Activated T-helper 17 cell treated with anti-CD3 and anti-CD28 coated beads, Interleukin-2, amount 50 U/mL, for 72 hours (primary cell): ENCODE results near the gene SHLD2. TPM values are rescaled to one million over a fixed set of nuclear protein-coding genes. Genes with fewer than 3 reads are reported as not detected.
A peak's percentile ranks its signal among the peaks of the same experiment; 100 is the strongest.
"Not testable (repeated sequence)": the region's sequence is repeated elsewhere in the genome, so short reads cannot be mapped to it uniquely, and the experiment has no call there.

Experiments
- ATAC-seq: fragments of 150-1000 bp; cut with Tn5 transposase; replicated peaks from 2 replicates; pipeline ENCODE4 v1.10.0; 2021; ENCODE audit warnings: mild to moderate bottlenecking, moderate library complexity
- H3K27ac Mint-ChIP-seq: one replicate; pipeline ENCODE4 v1.8.0; 2022; ENCODE audit warnings: mixed read lengths
- H3K27me3 Mint-ChIP-seq: one replicate; pipeline ENCODE4 v1.8.0; 2022; ENCODE audit warnings: mixed read lengths
- H3K36me3 Mint-ChIP-seq: one replicate; pipeline ENCODE4 v1.8.0; 2022; ENCODE audit warnings: low read depth, mild to moderate bottlenecking, mixed read lengths
- H3K4me1 Mint-ChIP-seq: one replicate; pipeline ENCODE4 v1.8.0; 2022; ENCODE audit warnings: mixed read lengths
- H3K4me3 Mint-ChIP-seq: one replicate; pipeline ENCODE4 v1.8.0; 2022; ENCODE audit warnings: mild to moderate bottlenecking, mixed read lengths
- H3K9me3 Mint-ChIP-seq: one replicate; pipeline ENCODE4 v1.8.0; 2022; ENCODE audit warnings: mixed read lengths
- total RNA-seq, 2 donors: library from RNA; stranded (reverse); gene quantifications; one replicate each; pipeline ENCODE4 v1.2.3, GENCODE V29; 2022

The SHLD2 gene
- total RNA-seq, 2 donors from 2014 or later, result 27.6 to 41.5 TPM

GRCh38 chr10:87093632-87094372 is 1.2 kb upstream of the SHLD2 start:
- Mint-ChIP-seq H3K27ac (peak overlapping the region; percentile 96), H3K27me3 (no peaks in the 10 kb centered on the region), H3K4me3 (peak overlapping the region; percentile 98), H3K4me1 (peaks cover 30% of the 10 kb centered on the region), H3K9me3 (no peaks in the 10 kb centered on the region), H3K36me3 (peaks cover 79% of the 10 kb centered on the region)
- peak; percentile 49 for ATAC-seq

GRCh38 chr10:87095236-87095945 is 385 bp downstream of the SHLD2 start:
- Mint-ChIP-seq H3K27me3 (no peaks in the 10 kb centered on the region), H3K27ac (peak overlapping the region; percentile 71), H3K36me3 (peaks cover 79% of the 10 kb centered on the region), H3K4me3 (peak overlapping the region; percentile 82), H3K4me1 (peaks cover 23% of the 10 kb centered on the region), H3K9me3 (no peaks in the 10 kb centered on the region)
- ATAC-seq, result peak; percentile 70

- Mint-ChIP-seq H3K36me3 (peaks cover 93% of the 10 kb centered on the region), H3K4me1 (peaks cover 8% of the 10 kb centered on the region), H3K9me3 (no peaks in the 10 kb centered on the region), H3K4me3 (no peak overlapping the region), H3K27me3 (no peaks in the 10 kb centered on the region), H3K27ac (no peak overlapping the region)
- ATAC-seq, result no peak
These were observed 7.0 kb downstream of the SHLD2 start for GRCh38 chr10:87101996-87102395.

GRCh38 chr10:87104727-87105126 is 9.7 kb downstream of the SHLD2 start:
- not testable (repeated sequence) for H3K4me3 Mint-ChIP-seq, H3K4me1 Mint-ChIP-seq, H3K9me3 Mint-ChIP-seq, H3K27ac Mint-ChIP-seq, H3K27me3 Mint-ChIP-seq, ATAC-seq
- peaks cover 92% of the 10 kb centered on the region for H3K36me3 Mint-ChIP-seq

GRCh38 chr10:87105446-87106124 is 10.6 kb downstream of the SHLD2 start:
- Mint-ChIP-seq H3K9me3 (no peaks in the 10 kb centered on the region), H3K27ac (peak overlapping the region; percentile 20), H3K36me3 (peaks cover 91% of the 10 kb centered on the region), H3K4me3 (no peak overlapping the region), H3K27me3 (no peaks in the 10 kb centered on the region), H3K4me1 (peaks cover 9% of the 10 kb centered on the region)
- no peak for ATAC-seq

GRCh38 chr10:87118122-87118521 is 23.1 kb downstream of the SHLD2 start:
- not testable (repeated sequence) for H3K27me3 Mint-ChIP-seq, H3K4me3 Mint-ChIP-seq, H3K27ac Mint-ChIP-seq, H3K4me1 Mint-ChIP-seq, H3K9me3 Mint-ChIP-seq, ATAC-seq
- H3K36me3 Mint-ChIP-seq, result peaks cover 49% of the 10 kb centered on the region

- H3K4me1 Mint-ChIP-seq, H3K9me3 Mint-ChIP-seq, H3K27ac Mint-ChIP-seq, H3K27me3 Mint-ChIP-seq, H3K4me3 Mint-ChIP-seq, ATAC-seq: not testable (repeated sequence)
- H3K36me3 Mint-ChIP-seq, result peaks cover 48% of the 10 kb centered on the region
These were observed 24.0 kb downstream of the SHLD2 start for GRCh38 chr10:87119029-87119428.

- H3K4me3 Mint-ChIP-seq, H3K27me3 Mint-ChIP-seq, ATAC-seq, H3K9me3 Mint-ChIP-seq, H3K27ac Mint-ChIP-seq, H3K4me1 Mint-ChIP-seq: not testable (repeated sequence)
- H3K36me3 Mint-ChIP-seq, result peaks cover 29% of the 10 kb centered on the region
These were observed 28.3 kb downstream of the SHLD2 start for GRCh38 chr10:87123351-87123750.

- peaks cover 47% of the 10 kb centered on the region for H3K36me3 Mint-ChIP-seq
- not testable (repeated sequence) for H3K9me3 Mint-ChIP-seq, ATAC-seq, H3K27ac Mint-ChIP-seq, H3K4me3 Mint-ChIP-seq, H3K27me3 Mint-ChIP-seq, H3K4me1 Mint-ChIP-seq
These were observed 32.0 kb downstream of the SHLD2 start for GRCh38 chr10:87127048-87127447.

- ATAC-seq, H3K9me3 Mint-ChIP-seq, H3K4me1 Mint-ChIP-seq, H3K4me3 Mint-ChIP-seq, H3K27ac Mint-ChIP-seq, H3K27me3 Mint-ChIP-seq: not testable (repeated sequence)
- H3K36me3 Mint-ChIP-seq, result peaks cover 47% of the 10 kb centered on the region
These were observed 32.7 kb downstream of the SHLD2 start for GRCh38 chr10:87127607-87128156.

- H3K4me1 Mint-ChIP-seq, H3K27ac Mint-ChIP-seq, H3K4me3 Mint-ChIP-seq, H3K27me3 Mint-ChIP-seq, ATAC-seq, H3K9me3 Mint-ChIP-seq: not testable (repeated sequence)
- H3K36me3 Mint-ChIP-seq, result peaks cover 66% of the 10 kb centered on the region
These were observed 37.2 kb downstream of the SHLD2 start for GRCh38 chr10:87132176-87132575.

- H3K36me3 Mint-ChIP-seq, result peaks cover 69% of the 10 kb centered on the region
- not testable (repeated sequence) for H3K9me3 Mint-ChIP-seq, H3K4me1 Mint-ChIP-seq, H3K27ac Mint-ChIP-seq, H3K4me3 Mint-ChIP-seq, ATAC-seq, H3K27me3 Mint-ChIP-seq
These were observed 38.9 kb downstream of the SHLD2 start for GRCh38 chr10:87133936-87134335.

- ATAC-seq, H3K4me1 Mint-ChIP-seq, H3K9me3 Mint-ChIP-seq, H3K4me3 Mint-ChIP-seq, H3K27me3 Mint-ChIP-seq, H3K27ac Mint-ChIP-seq: not testable (repeated sequence)
- H3K36me3 Mint-ChIP-seq, result peaks cover 66% of the 10 kb centered on the region
These were observed 39.4 kb downstream of the SHLD2 start for GRCh38 chr10:87134440-87134839.

GRCh38 chr10:87137478-87137877 is 42.5 kb downstream of the SHLD2 start:
- H3K36me3 Mint-ChIP-seq, result peaks cover 39% of the 10 kb centered on the region
- not testable (repeated sequence) for H3K27ac Mint-ChIP-seq, ATAC-seq, H3K27me3 Mint-ChIP-seq, H3K4me3 Mint-ChIP-seq, H3K4me1 Mint-ChIP-seq, H3K9me3 Mint-ChIP-seq
